ENCODE data around the gene RSPRY1.

Gene RSPRY1

GRCh38 chr16:57152096-57153093, 33.7 kb upstream of the RSPRY1 start:
- DNase-seq (ENCODE audit: low spot score) = no peak

DNA sequence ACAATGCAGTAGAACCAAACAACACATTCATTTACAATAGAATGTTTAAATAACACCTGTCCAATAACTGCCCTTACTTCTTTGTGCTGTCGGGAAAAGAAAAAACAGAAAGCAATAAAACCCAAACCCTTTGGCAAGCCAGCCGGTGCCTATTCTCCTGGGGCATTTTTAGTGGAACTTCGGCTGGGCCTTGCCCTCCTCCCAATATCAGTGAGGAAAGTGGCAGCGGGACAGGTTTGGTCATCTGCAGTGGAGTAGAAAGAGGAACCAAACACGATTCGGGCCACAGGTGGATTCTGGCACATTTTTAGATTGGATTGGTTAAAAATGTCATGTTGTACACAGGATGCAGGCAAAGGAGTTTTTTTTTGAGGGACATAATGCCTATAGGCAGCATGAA, 32.3 kb upstream of the RSPRY1 start:
- no peak for DNase-seq (ENCODE audit: low spot score)

- DNase-seq (ENCODE audit: low spot score) = no peak
Observed at GRCh38 chr16:57155702-57156350, 30.3 kb upstream of the RSPRY1 start.

GRCh38 chr16:57156351-57156703, 29.8 kb upstream of the RSPRY1 start:
- DNase-seq (ENCODE audit: low spot score) = no peak

GRCh38 chr16:57157533-57157932, 28.6 kb upstream of the RSPRY1 start:
- DNase-seq (ENCODE audit: low spot score) = no peak

DNA sequence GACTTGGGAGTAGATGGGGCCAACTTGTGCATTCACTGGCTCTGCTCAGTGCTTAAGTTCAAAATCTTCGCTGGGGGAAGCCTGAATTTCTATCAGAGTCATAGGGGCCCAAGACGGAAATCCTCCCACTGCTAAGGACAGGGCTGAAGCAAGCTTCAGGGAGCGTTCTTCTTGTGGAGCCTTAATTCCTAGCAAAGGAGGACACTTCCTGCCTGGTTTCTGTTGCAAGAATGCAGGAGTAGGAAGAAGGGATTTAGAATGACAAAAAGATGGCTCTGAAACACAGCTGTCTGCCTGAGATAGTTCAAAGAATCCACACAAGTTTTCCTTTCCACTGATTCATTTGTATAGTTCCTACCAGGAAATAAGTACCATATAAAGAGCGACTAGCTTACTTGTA, 26.7 kb upstream of the RSPRY1 start:
- no peak for DNase-seq (ENCODE audit: low spot score)

- no peak for DNase-seq (ENCODE audit: low spot score)
Observed at GRCh38 chr16:57163842-57164241, 22.3 kb upstream of the RSPRY1 start.

GRCh38 chr16:57165483-57165882, 20.6 kb upstream of the RSPRY1 start:
- DNase-seq (ENCODE audit: low spot score) = no peak

DNA sequence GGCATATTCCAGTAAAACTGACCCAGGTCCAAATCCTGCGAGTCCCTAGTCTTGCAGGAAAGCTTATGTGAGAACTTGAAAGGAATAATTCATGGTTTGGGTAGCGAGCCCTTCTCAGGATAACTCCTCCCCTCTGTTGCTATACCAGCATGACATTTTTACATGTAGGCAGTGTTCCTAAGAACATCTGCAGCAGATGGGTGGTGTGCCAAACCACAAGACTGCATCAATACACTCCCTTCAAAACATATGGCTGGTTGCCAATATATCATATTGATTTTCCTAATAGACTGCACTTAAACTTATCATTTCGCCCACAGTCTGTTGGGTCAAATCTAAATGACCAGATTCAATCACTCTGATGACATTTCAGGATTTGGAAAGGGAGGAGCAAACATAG, 20.2 kb upstream of the RSPRY1 start:
- no peak for DNase-seq (ENCODE audit: low spot score)

DNA sequence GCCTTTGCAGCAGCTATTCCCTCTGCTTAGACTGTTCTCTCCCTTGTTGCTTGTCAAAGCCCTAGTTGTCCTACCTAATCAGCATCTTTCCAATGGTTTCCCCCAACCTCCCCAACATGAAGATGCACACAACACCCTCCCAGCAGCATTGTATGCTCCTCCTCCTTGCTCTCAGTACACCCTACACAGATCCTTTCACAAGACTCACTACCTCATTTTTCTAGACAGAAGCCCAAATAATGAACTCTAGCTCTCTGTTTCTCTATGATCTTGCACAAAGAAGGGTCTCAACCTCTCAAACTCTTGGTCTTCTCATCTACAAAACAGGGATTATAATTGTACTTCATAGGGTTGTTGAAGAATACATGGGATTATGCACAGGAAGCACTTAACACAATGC, 19.7 kb upstream of the RSPRY1 start:
- DNase-seq (ENCODE audit: low spot score) = no peak

GRCh38 chr16:57166951-57167350, 19.2 kb upstream of the RSPRY1 start:
- no peak for DNase-seq (ENCODE audit: low spot score)

- DNase-seq (ENCODE audit: low spot score) = no peak
Observed at GRCh38 chr16:57167538-57167937, 18.6 kb upstream of the RSPRY1 start.

GRCh38 chr16:57167953-57168352, 18.2 kb upstream of the RSPRY1 start:
- no peak for DNase-seq (ENCODE audit: low spot score)

GRCh38 chr16:57169327-57169726, 16.8 kb upstream of the RSPRY1 start:
- DNase-seq (ENCODE audit: low spot score) = no peak

- DNase-seq (ENCODE audit: low spot score) = no peak
Observed at GRCh38 chr16:57172721-57173290, 13.3 kb upstream of the RSPRY1 start.

DNA sequence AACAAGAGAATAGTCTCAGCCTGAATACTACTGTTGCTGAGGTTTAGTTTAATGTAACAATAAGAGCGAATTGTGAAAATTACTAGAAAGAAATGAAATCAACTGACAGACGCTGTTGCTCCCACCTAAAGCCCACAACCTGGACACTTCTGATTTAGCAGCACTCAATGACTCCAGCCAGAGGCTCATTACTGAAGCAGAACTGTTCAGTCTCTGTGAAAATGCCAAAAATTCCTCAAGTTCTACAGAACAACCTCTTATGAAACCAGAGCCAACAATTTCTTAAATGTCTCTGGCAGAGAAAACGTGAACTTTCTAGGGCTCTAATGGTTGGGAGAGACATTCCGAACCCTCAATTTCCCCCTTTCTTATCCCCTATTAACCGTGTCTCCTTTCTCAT, 10.2 kb upstream of the RSPRY1 start:
- DNase-seq (ENCODE audit: low spot score) = no peak

GRCh38 chr16:57178196-57178595, 7.9 kb upstream of the RSPRY1 start:
- no peak for DNase-seq (ENCODE audit: low spot score)

DNA sequence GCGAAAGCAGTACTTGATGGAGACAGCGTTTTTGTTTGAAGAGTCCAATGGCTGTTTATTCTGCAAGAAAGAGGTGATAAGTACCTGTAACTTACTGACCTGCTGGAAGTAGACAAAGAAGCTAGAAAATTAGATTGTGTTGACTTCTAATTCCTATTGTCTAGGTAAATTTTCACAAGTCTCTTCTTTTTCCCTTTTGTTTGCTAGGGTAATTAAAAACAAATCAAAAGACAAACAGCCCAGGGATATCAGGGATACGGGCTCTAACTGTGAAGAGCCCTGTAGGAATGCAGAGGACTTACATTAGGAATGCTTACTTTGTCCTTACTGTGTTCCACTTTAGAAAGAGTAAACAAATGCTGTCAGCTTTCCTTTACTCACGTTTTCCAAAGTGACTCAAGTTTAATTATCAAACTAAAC, 7.3 kb upstream of the RSPRY1 start:
- DNase-seq (ENCODE audit: low spot score) = no peak

DNA sequence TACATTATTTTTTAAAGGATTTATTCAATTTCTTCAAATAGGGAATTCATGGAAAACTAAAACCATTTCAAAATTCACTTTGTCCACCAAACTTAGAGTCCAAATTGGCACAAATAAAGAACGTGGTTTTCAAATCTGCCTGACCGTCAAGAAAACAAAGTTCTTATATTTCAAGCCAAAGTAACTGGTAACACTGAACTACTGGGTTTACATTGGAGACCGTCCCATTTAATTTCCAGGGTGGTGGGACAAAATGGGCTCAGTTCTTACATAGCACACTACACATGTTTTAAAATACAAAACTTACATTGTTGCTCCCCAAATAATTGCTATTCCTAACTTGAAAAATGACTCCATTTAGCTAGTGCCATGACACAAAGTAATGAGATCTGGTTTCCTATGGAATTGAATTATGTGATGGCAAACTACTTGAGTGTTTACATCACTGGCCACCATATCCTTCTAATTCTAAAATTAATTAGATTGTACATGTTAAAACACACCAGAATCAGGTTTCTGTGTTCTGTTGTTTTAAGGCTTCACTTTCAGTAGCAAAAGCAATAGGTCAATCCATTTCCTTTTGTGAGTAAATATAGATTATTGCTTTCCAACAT, 6.8 kb upstream of the RSPRY1 start:
- DNase-seq (ENCODE audit: low spot score) = no peak

DNA sequence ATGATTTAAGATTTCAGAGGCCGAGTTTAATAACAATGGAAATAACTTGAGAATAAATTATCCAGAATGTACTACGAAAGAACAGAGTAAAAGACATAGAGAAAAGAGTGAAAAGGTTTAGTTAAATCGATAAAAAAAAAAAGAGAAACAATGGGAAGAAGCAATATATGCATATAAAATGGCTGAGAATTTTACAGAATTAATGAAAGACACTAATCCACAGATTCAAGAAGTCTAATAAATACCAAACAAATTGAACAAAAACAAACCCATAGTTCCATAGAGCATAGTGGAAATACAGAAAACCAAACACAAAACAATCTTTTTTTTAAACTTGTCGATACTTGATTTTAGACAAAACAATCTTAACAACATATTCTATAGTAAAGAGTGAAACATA, 2.0 kb upstream of the RSPRY1 start:
- DNase-seq (ENCODE audit: low spot score) = no peak

- DNase-seq (ENCODE audit: low spot score) = no peak
Observed at GRCh38 chr16:57184887-57185445, 1.2 kb upstream of the RSPRY1 start.

- DNase-seq (ENCODE audit: low spot score) = peak; percentile 76
Observed at GRCh38 chr16:57185446-57185944, 634 bp upstream of the RSPRY1 start.
